Choroid plexus epithelial cell (primary cell): ENCODE results near the gene HOXA9.

ENCODE experiments used
- DNase-seq: peaks from one replicate; pipeline ENCODE4 v3.0.0-alpha.2; 2010; ENCODE audit warnings: low read depth
- H3K4me3 ChIP-seq: 2 replicates; pipeline ENCODE4 v1.5.1; 2011; ENCODE audit warnings: low read depth, mild to moderate bottlenecking, control low read depth, low read length, moderate library complexity
- TF ChIP-seq, protein P1 (sequence below): conservative IDR thresholded peaks from 2 replicates; pipeline ENCODE4 v1.5.1; 2011; ENCODE audit warnings: low read depth, mild to moderate bottlenecking, control low read depth, inconsistent platforms, low read length, moderate library complexity

HOXA9 gene

DNA sequence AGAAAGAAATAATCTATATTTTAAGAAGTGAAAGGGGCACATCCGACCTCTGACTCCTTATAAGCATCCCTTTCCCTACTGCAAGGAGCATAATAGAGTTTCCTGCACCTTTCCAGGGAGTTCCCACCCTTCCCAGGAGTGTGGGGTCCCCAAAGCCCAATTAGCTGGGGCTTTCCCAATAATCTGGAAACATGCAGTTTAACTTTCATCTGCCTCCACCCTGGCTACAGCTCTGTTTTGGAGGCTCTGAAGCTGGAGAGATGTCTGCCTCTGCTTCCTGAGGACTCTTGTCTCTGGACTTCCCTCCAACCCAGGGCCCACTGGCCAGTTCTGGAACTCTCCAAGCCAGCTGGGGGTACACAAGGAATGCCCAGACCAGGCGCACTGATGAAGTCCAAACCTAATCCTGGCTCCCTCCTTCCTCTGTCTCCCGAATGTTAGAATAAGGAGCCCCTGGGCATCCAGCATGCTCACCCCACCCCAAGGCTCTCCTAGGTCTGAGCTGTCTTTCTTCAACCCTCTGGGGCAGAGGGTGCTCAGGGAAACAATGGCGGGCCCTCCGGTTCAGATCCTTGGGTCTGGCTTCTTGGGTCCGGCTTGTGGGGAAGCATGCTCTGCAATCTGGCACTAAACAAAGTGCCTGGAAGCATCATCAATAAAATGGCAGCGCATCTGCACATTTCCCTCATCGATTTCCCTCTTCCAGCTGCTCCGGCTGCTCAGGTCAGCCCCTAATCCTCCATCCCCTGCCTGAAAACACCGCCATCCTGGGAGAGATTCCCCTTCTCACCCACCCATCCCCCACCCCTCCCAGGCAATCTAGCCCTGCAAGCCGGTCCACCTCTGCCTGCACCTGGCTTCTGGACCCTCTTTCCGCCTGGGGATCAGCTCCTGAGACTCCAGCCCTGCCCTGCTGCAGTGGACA is 48.1 kb downstream of the HOXA9 start:
- TF ChIP-seq, protein P1, sequence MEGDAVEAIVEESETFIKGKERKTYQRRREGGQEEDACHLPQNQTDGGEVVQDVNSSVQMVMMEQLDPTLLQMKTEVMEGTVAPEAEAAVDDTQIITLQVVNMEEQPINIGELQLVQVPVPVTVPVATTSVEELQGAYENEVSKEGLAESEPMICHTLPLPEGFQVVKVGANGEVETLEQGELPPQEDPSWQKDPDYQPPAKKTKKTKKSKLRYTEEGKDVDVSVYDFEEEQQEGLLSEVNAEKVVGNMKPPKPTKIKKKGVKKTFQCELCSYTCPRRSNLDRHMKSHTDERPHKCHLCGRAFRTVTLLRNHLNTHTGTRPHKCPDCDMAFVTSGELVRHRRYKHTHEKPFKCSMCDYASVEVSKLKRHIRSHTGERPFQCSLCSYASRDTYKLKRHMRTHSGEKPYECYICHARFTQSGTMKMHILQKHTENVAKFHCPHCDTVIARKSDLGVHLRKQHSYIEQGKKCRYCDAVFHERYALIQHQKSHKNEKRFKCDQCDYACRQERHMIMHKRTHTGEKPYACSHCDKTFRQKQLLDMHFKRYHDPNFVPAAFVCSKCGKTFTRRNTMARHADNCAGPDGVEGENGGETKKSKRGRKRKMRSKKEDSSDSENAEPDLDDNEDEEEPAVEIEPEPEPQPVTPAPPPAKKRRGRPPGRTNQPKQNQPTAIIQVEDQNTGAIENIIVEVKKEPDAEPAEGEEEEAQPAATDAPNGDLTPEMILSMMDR = no peak
- no peak overlapping the region for H3K4me3 ChIP-seq
- DNase-seq = no peak

DNA sequence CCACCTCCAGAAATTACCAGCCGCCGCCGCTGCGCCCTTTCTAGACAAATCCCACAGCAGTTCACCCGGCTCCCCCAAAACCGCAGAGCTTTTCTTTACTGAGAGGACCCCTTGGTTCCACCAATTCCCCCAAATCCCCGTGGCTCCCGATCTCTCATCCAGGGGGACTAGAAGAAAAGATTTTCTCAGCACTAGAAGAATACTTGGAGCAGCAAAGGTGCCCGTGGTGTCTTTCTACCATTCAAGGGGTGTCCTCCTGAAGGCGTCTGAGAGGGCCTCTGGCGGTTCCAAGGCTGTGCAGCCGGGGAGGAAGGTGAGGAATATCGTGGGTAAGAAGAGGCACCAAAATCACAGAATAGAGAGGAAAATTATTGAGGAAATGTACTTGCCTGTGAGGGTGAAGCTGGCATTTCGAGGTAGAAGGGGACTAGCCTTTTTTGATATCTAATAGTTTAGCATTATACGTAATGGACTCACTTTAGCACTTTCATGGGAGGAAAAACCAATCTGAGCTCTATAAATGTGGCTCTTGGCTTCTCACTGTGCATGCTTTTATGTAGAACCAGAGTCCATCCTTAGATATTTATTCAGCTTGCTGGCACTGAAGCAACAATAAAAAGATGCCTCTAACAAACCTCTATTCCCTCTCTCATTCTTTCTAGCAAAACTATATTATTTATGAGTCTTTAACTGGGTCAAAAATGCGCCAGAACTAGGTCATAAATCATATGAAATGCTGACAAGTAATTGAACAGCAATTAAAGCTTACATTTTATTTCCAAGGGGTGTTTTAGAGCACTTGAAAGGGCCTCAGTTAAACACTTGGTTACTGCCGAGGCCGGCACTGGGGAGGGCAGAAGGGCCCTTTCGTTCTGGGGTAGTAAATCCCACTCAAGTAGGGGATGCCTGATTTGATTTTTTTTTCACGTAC is 49.0 kb downstream of the HOXA9 start:
- DNase-seq = no peak
- no peak overlapping the region for H3K4me3 ChIP-seq
- TF ChIP-seq, protein P1 = no peak

DNA sequence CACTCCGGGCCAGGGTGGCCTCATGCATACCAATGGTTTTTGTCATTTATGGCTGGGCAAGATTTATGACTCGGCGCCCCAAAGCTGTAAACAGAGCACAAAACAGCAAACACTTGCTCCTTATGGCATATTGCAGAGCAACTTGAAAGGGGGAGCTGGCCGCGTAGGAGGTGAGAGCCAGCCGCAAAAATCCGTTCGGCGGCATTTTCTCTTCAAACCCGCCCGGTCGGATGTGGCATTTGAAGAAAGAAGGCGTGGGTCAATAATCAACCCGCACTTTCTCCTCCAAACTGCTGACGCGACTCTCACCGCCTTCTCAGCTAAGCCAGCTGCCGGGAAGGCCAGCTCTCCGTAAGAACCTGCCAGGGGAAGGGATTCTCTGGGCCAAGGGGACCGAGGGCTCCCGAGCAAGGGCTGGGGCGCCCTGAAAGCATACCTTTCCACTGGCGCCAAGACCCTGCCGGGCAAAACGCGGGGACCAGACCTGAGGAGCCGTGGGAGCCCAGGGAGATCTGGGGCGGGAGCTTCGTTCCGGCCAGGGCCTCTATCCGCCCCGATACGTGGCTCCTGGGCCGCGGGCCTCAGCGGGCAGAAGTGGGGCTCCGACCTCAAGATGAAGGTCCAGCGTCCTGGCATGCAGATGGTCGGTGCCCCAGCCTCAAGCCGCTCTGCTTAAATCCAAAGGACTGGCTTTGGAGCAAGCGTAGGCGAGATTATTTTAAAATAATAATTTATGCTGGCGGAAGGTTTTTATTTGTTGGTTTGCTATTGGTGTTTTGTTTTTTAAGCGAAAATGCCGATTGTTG is 49.9 kb downstream of the HOXA9 start:
- no peak for DNase-seq
- TF ChIP-seq, protein P1 = no peak
- H3K4me3 ChIP-seq = no peak overlapping the region

DNA sequence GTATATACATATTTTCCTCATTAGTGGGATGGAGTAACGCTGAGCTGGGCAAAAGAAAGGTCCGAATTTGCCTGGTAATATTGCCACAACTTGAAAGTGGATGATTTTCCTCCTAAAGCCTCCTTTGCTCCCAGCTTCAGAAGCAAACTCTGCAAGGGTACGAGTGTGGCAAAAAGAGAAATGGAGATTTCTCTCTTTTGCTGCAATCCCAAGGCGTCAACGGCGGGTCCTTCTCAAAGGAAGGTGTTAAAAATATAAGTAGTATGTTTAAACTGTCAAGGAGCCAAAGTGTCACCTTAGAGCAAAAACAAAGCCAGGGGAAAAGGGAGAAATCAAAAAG is 50.5 kb downstream of the HOXA9 start:
- no peak for DNase-seq
- TF ChIP-seq, protein P1 = no peak
- H3K4me3 ChIP-seq = no peak overlapping the region

DNA sequence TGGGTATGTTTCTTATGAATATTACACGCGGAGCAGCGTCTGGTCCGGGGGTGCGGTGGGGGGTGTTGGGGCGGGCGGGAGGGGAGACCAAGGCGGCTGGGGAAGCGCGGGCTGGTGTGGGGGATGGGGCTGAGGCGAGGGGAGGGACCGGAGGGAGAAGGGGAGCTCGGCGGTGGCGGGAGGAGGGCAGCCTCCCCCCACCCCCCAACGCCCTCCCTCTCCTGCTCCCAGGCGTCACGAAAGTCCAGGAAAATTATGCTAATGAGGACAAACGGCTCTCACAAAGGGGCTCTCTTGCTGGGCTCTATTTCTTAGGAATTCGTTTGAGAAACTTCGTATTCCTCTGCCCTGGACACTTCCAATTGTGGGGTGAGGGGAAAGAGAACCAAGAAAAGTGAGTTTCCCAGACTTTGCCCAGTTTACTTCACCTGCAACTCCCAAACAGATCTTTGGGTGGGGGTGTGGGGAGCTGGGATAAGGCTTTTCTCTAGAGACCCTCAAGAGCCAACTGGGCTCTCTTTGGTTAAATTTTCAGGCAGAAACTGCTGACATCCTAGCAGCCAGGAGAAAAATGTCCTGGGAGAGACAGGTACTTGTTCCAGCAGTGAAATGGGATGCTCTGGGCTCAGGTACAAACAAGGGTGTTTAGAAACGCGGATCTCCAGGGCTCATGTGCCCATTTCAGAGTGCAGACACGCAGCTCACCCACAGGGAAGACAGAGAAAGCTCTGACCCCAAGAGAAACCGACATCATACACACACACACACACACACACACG is 51.2 kb downstream of the HOXA9 start:
- H3K4me3 ChIP-seq = no peak overlapping the region
- TF ChIP-seq, protein P1 = no peak
- DNase-seq = no peak
